GM12878 (cell line): Measurements from ENCODE around the gene AP3M1. TPM values are rescaled to one million over a fixed set of nuclear protein-coding genes. Genes with fewer than 3 reads are reported as not detected.

Experiments
- ATAC-seq: fragments of 200-7000 bp; cut with Tn5 transposase; 3 replicates; pipeline ENCODE4 v1.9.1; 2020; ENCODE audit warnings: mild to moderate bottlenecking, moderate library complexity
- BruUV-seq: library from RNA; stranded (reverse); fragments of 400-500 nt; replicated peaks from 2 replicates; lab custom pipeline; 2021; lab: Mats Ljungman, UMichigan
- CTCF ChIA-PET: fragments of 300-600 bp; sonication (Branson Sonifier 250); formaldehyde crosslinking; extraction: SDS; loops from one replicate; lab custom pipeline; 2021; ENCODE audit warnings: inconsistent platforms; lab: Yijun Ruan, JAX
- POLR2A ChIA-PET: fragments of 350-600 bp; formaldehyde crosslinking; extraction: SDS; loops from one replicate; lab custom pipeline; 2021; ENCODE audit warnings: inconsistent platforms; lab: Charles Lee
- RAD21 ChIA-PET: fragments of 300-600 bp; sonication (Branson Sonifier 250); formaldehyde crosslinking; loops from one replicate; lab custom pipeline; 2023; ENCODE audit warnings: antibody characterized with exemption; ENCODE audit not compliant: unreplicated experiment; lab: Charles Lee
- SMC1A ChIA-PET: fragments of 300-600 bp; sonication (Branson Sonifier 250); formaldehyde crosslinking; loops from one replicate; lab custom pipeline; 2023; ENCODE audit not compliant: unreplicated experiment, uncharacterized antibody; lab: Charles Lee
- DNase-seq: peaks from one replicate; pipeline ENCODE4 v3.0.0-alpha.2; 2011; ENCODE audit warnings: low read depth, low spot score
- FAIRE-seq: peaks from 3 replicates; lab custom pipeline; 2011; peaks lifted over from hg19 to GRCh38; lab: Jason Lieb, UNC
- H2AFZ ChIP-seq: 2 replicates; pipeline ENCODE4 v1.6.0; 2011; ENCODE audit warnings: low read depth, low read length, control low read depth; ENCODE audit not compliant: control insufficient read depth
- H3K27ac ChIP-seq: 2 replicates; pipeline ENCODE4 v1.5.1; 2011; ENCODE audit warnings: control low read depth; ENCODE audit not compliant: control insufficient read depth, insufficient read depth
- H3K27me3 ChIP-seq, 2 experiments: replicated peaks in 1 of 2; 2 replicates each; pipeline versions ENCODE4 v1.6.0 to v1.6.1; 2011; ENCODE audit warnings: low read length in 1 of 2; ENCODE audit not compliant: control insufficient read depth in 2 of 2, insufficient read depth in 2 of 2
- H3K36me3 ChIP-seq, 2 experiments: 2 replicates each; pipeline ENCODE4 v1.5.1; 2011; ENCODE audit warnings: low read length in 1 of 2; ENCODE audit not compliant: control insufficient read depth in 2 of 2, insufficient read depth in 2 of 2
- H3K4me1 ChIP-seq: 2 replicates; pipeline ENCODE4 v1.6.1; 2011; ENCODE audit warnings: mild to moderate bottlenecking, low read length, moderate library complexity, mixed read lengths; ENCODE audit not compliant: control insufficient read depth, insufficient read depth
- H3K4me2 ChIP-seq: 2 replicates; pipeline ENCODE4 v1.6.0; 2011; ENCODE audit warnings: control low read depth; ENCODE audit not compliant: control insufficient read depth, insufficient read depth
- H3K4me3 ChIP-seq: fragments of 200-600 bp; sonication (generic); 2 replicates; pipeline ENCODE4 v1.5.1; 2016
- H3K79me2 ChIP-seq: 2 replicates; pipeline ENCODE4 v1.6.0; 2011; ENCODE audit warnings: low read length; ENCODE audit not compliant: control insufficient read depth, insufficient read depth
- H3K9ac ChIP-seq: 2 replicates; pipeline ENCODE4 v1.8.0; 2011; ENCODE audit warnings: low read length, control low read depth, mixed read lengths; ENCODE audit not compliant: control insufficient read depth, insufficient read depth
- H3K9me3 ChIP-seq: replicated peaks from 3 replicates; pipeline ENCODE4 v1.5.1; 2011; ENCODE audit warnings: mild to moderate bottlenecking, low read length; ENCODE audit not compliant: control insufficient read depth, insufficient read depth
- H4K20me1 ChIP-seq: 2 replicates; pipeline ENCODE4 v1.6.0; 2011; ENCODE audit not compliant: control insufficient read depth, insufficient read depth
- ATF2 ChIP-seq: IDR thresholded peaks from 2 replicates; pipeline ENCODE4 v1.6.1; 2012; ENCODE audit warnings: low read length, inconsistent platforms
- CHD2 ChIP-seq: IDR thresholded peaks from 2 replicates; pipeline ENCODE4 v1.6.1; 2011; ENCODE audit warnings: low read depth, low read length, improper control_type of control experiment, borderline replicate concordance
- EED ChIP-seq: sonication (generic); IDR thresholded peaks from 2 replicates; pipeline ENCODE4 v1.6.1; 2016; ENCODE audit warnings: antibody characterized with exemption, low read depth
- EP300 ChIP-seq, 2 experiments: fragments of 150-350 bp in 1 of 2; IDR thresholded peaks; 2 replicates each; pipeline ENCODE4 v1.6.1; 2011 to 2012; ENCODE audit warnings: low read depth in 2 of 2, low read length in 2 of 2, borderline replicate concordance in 1 of 2, improper control_type of control experiment in 1 of 2, inconsistent platforms in 1 of 2; ENCODE audit not compliant: control insufficient read depth in 1 of 2
- IKZF2 ChIP-seq, 2 experiments: fragments of 450-650 bp; IDR thresholded peaks; 2 replicates each; pipeline ENCODE4 v1.6.1; 2017; ENCODE audit warnings: mild to moderate bottlenecking in 2 of 2, moderate library complexity in 2 of 2
- NBN ChIP-seq: fragments of 450-650 bp; IDR thresholded peaks from 2 replicates; pipeline ENCODE4 v1.6.1; 2016
- NR2F1 ChIP-seq: fragments of 450-650 bp; conservative IDR thresholded peaks from 2 replicates; pipeline ENCODE4 v1.6.1; 2017; ENCODE audit warnings: mild to moderate bottlenecking
- TBL1XR1 ChIP-seq: IDR thresholded peaks from 2 replicates; pipeline ENCODE4 v1.6.1; 2012; ENCODE audit warnings: low read depth, low read length, improper control_type of control experiment
- ZNF217 ChIP-seq: fragments of 450-650 bp; IDR thresholded peaks from 2 replicates; pipeline ENCODE4 v1.6.1; 2017; ENCODE audit warnings: antibody characterized with exemption, mild to moderate bottlenecking
- WGBS: methylation state at CpG from one replicate; pipeline ENCODE4 v1.1.6; 2016; ENCODE audit warnings: low lambda C conversion rate; ENCODE audit not compliant: insufficient replicate concordance, insufficient coverage; ENCODE audit errors: missing lambda C conversion rate; 5-methylcytosine and 5-hydroxymethylcytosine counted together
- in situ Hi-C: fragments of 300-500 bp; cut with MboI; formaldehyde crosslinking; loops from 9 replicates; pipeline ENCODE4 v1.14.3; 2018; ENCODE audit warnings: mixed read lengths
- intact Hi-C: fragments of 100-400 bp; cut with micrococcal nuclease; formaldehyde crosslinking; loops from one replicate; pipeline ENCODE4 v1.14.2; 2022; ENCODE audit not compliant: unreplicated experiment
- polyA plus RNA-seq, 11 experiments: library from polyadenylated mRNA; depleted of rRNA in 4 of 11; unstranded in 6 of 11; stranded (reverse) in 5 of 11; fragments of >200 nt; fragmentation: Nextera tagmentation in 4 of 11; fragmentation: Illumina TruSeq in 1 of 11; extraction: Ambion mirVana in 4 of 11; extraction: Trizol in 1 of 11; gene quantifications; 1 replicate in 1 of 11; 2 replicates in 10 of 11; pipeline versions ENCODE4 v1.2.1 to v1.2.3, GENCODE V29; 2011 to 2016; ENCODE audit warnings: inconsistent platforms in 2 of 11, missing spikeins in 2 of 11, low read depth in 1 of 11
- total RNA-seq, 4 experiments: library from RNA; depleted of rRNA in 3 of 4; stranded (reverse); fragments of >200 nt in 3 of 4; fragmentation: Illumina TruSeq in 1 of 4; extraction: Trizol in 1 of 4; gene quantifications; 2 replicates each; pipeline versions ENCODE4 v1.2.1 to v1.2.3, GENCODE V29; 2013 to 2021

Gene AP3M1
- total and polyA plus RNA-seq, 10 of the 15 experiments (the other 5 are each of a cell fraction or from before 2014, with no cell fraction given), result 22.1 to 83.4 (median 47.7) TPM

GRCh38 chr10:74164716-74165529 is 14.3 kb upstream of the AP3M1 start:
- BruUV-seq, result no TSS peak
- TF ChIP-seq NR2F1, result 0 out of 2 replicates have a peak, but pooled peaks have one; percentile 29
- TF ChIP-seq EP300 (IDR thresholded peaks at IDR 0.05; ENCODE audit: borderline replicate concordance in 1 of 2, control insufficient read depth in 1 of 2, low read depth in 2 of 2, low read length in 2 of 2), result no peak
- TF ChIP-seq IKZF2 (IDR thresholded peaks at IDR 0.05), result peak; percentile 48 to 64; a peak in 3 of 4 replicates
- peak; percentile 55; the same call in 1 of the 2 replicates for TF ChIP-seq EED
- TF ChIP-seq CHD2, result no peak
- 0 out of 2 replicates have a peak, but pooled peaks have one; percentile 6 for TF ChIP-seq ATF2
- TF ChIP-seq TBL1XR1, result no peak
- TF ChIP-seq NBN, result 0 out of 2 replicates have a peak, but pooled peaks have one; percentile 31
- 0 out of 2 replicates have a peak, but pooled peaks have one; percentile 22 for TF ChIP-seq ZNF217
- H3K4me1 ChIP-seq, result peaks cover 53% of the 10 kb centered on the region
- peaks cover 59% of the 10 kb centered on the region for H3K79me2 ChIP-seq
- ChIA-PET CTCF (interaction anchor here (0.9 to 5.3 kb wide), 5 partner anchors 9 to 84 kb away, joined by 3 to 51 read pairs (median 4); partner anchors contain the start of genes ADK and AP3M1), POLR2A (interaction anchor here (0.8 to 4.8 kb wide), 6 partner anchors 8 to 16 kb away, joined by 3 to 44 read pairs (median 9); partner anchors contain the start of genes ADK and AP3M1), SMC1A (interaction anchor here (0.6 to 5.8 kb wide), 10 partner anchors 10 to 70 kb away, joined by 3 to 78 read pairs (median 3); partner anchors contain the start of genes ADK and AP3M1), RAD21 (interaction anchor here (0.6 to 6.6 kb wide), 7 partner anchors 9 to 279 kb away, joined by 3 to 58 read pairs (median 12); partner anchors contain the start of genes ADK and AP3M1)
- H3K27me3 ChIP-seq, result no peaks in the 10 kb centered on the region
- intact Hi-C loops, result no loop called here
- peak overlapping the region; percentile 54; the same call in 1 of the 2 replicates for H3K4me3 ChIP-seq
- in situ Hi-C loops, result no loop called here
- WGBS, result 5% methylated on average over 6 of the region's 6 CpGs
- DNase-seq (no peak), FAIRE-seq (no peak), ATAC-seq (peak; percentile 19)
- peak overlapping the region; percentile 31 for H2AFZ ChIP-seq
- no peaks in the 10 kb centered on the region for H3K36me3 ChIP-seq
- H3K9me3 ChIP-seq, result no peaks in the 10 kb centered on the region
- H3K9ac ChIP-seq, result peak overlapping the region; percentile 36
- H3K4me2 ChIP-seq, result peak overlapping the region; percentile 83
- peak overlapping the region; percentile 66 for H3K27ac ChIP-seq
- no peaks in the 10 kb centered on the region for H4K20me1 ChIP-seq
